HepG2 (cell line): ENCODE measurements around the gene CKLF. TPM values are rescaled to one million over a fixed set of nuclear protein-coding genes. Genes with fewer than 3 reads are reported as not detected.
A peak's percentile ranks its signal among the peaks of the same experiment; 100 is the strongest.

Experiments used
- BHLHE40 ChIP-seq: IDR thresholded peaks from 2 replicates; pipeline ENCODE4 v1.6.1; 2011; ENCODE audit warnings: low read length, improper control_type of control experiment
- KDM4B ChIP-seq: sonication (generic); formaldehyde crosslinking; IDR thresholded peaks from 2 replicates; pipeline ENCODE4 v1.4.0; 2020; ENCODE audit warnings: missing genetic modification reagents
- KDM6A ChIP-seq: IDR thresholded peaks from 2 replicates; pipeline ENCODE4 v1.6.1; 2016; ENCODE audit warnings: low read depth
- MED13 ChIP-seq: sonication (generic); formaldehyde crosslinking; IDR thresholded peaks from 2 replicates; pipeline ENCODE4 v1.5.0; 2020; ENCODE audit warnings: missing genetic modification reagents
- NR2F1 ChIP-seq, 2 experiments: fragments of 450-650 bp in 1 of 2; formaldehyde crosslinking in 1 of 2; IDR thresholded peaks; 2 replicates each; pipeline versions ENCODE4 v1.5.0 to v1.6.1; 2016 to 2020; ENCODE audit warnings: mild to moderate bottlenecking in 1 of 2, missing compliant biosample characterization in 1 of 2, missing genetic modification reagents in 1 of 2, moderate library complexity in 1 of 2
- NR3C1 ChIP-seq: sonication (generic); formaldehyde crosslinking; IDR thresholded peaks from 2 replicates; pipeline ENCODE4 v1.4.0; 2020; ENCODE audit warnings: missing genetic modification reagents
- POLR2AphosphoS2 ChIP-seq: IDR thresholded peaks from 2 replicates; pipeline ENCODE4 v1.6.1; 2011; ENCODE audit warnings: low read depth, low read length, improper control_type of control experiment
- ZNF12 ChIP-seq: sonication (generic); formaldehyde crosslinking; IDR thresholded peaks from 2 replicates; pipeline ENCODE4 v1.5.0; 2020; ENCODE audit warnings: missing genetic modification reagents
- ZNF232 ChIP-seq: sonication (generic); formaldehyde crosslinking; IDR thresholded peaks from 2 replicates; pipeline ENCODE4 v1.4.0; 2020; ENCODE audit warnings: missing genetic modification reagents, borderline replicate concordance
- ZNF569 ChIP-seq: sonication (generic); formaldehyde crosslinking; IDR thresholded peaks from 2 replicates; pipeline ENCODE4 v1.5.0; 2020; ENCODE audit warnings: mild to moderate bottlenecking, missing genetic modification reagents, moderate library complexity, borderline replicate concordance
- ZNF660 ChIP-seq: sonication (generic); formaldehyde crosslinking; IDR thresholded peaks from 2 replicates; pipeline ENCODE4 v1.5.1; 2020; ENCODE audit warnings: mild to moderate bottlenecking, low read depth, missing genetic modification reagents, borderline replicate concordance
- ZNF746 ChIP-seq: sonication (generic); formaldehyde crosslinking; IDR thresholded peaks from 2 replicates; pipeline ENCODE4 v1.8.0; 2022; ENCODE audit warnings: mild to moderate bottlenecking, missing genetic modification reagents
- ZNF781 ChIP-seq: sonication (generic); formaldehyde crosslinking; IDR thresholded peaks from 2 replicates; pipeline ENCODE4 v1.5.1; 2020; ENCODE audit warnings: borderline replicate concordance, mild to moderate bottlenecking, missing genetic modification reagents; ENCODE audit errors: not compliant biosample characterization
- polyA plus RNA-seq, 8 experiments: library from polyadenylated mRNA; depleted of rRNA in 3 of 8; stranded (reverse) in 7 of 8; unstranded in 1 of 8; fragments of >200 nt; fragmentation: Illumina TruSeq in 4 of 8; extraction: Trizol in 4 of 8; gene quantifications; 2 replicates each; pipeline versions ENCODE4 v1.2.1 to v1.2.3, GENCODE V29; 2011 to 2016; ENCODE audit warnings: low read depth in 4 of 8, missing spikeins in 1 of 8, mixed read lengths in 1 of 8; ENCODE audit not compliant: insufficient read depth in 1 of 8
- total RNA-seq, 5 experiments: library from RNA; depleted of rRNA; stranded (reverse); fragments of >200 nt; fragmentation: Illumina TruSeq; extraction: Trizol; gene quantifications; 2 replicates each; pipeline ENCODE4 v1.2.3, GENCODE V29; 2016; ENCODE audit warnings: low read depth in 1 of 5
- TF ChIP-seq, protein P1 (sequence below): sonication (generic); formaldehyde crosslinking; IDR thresholded peaks from 2 replicates; pipeline ENCODE4 v1.9.0; 2021; ENCODE audit warnings: missing genetic modification reagents, borderline replicate concordance
- TF ChIP-seq, protein P2 (sequence below), 2 experiments: sonication (generic) in 1 of 2; formaldehyde crosslinking in 1 of 2; IDR thresholded peaks; 2 replicates each; pipeline versions ENCODE4 v1.4.0 to v1.6.1; 2016 to 2020; ENCODE audit warnings: borderline replicate concordance in 1 of 2, low read depth in 1 of 2, mild to moderate bottlenecking in 1 of 2, missing genetic modification reagents in 1 of 2
- TF ChIP-seq, protein P3 (sequence below): sonication (generic); formaldehyde crosslinking; IDR thresholded peaks from 2 replicates; pipeline ENCODE4 v1.4.0; 2020; ENCODE audit warnings: missing genetic modification reagents

CKLF gene
- total and polyA plus RNA-seq, 2 of the 13 experiments (the other 11 are each of a cell fraction or from before 2014, with no cell fraction given): 120 to 167 TPM

DNA sequence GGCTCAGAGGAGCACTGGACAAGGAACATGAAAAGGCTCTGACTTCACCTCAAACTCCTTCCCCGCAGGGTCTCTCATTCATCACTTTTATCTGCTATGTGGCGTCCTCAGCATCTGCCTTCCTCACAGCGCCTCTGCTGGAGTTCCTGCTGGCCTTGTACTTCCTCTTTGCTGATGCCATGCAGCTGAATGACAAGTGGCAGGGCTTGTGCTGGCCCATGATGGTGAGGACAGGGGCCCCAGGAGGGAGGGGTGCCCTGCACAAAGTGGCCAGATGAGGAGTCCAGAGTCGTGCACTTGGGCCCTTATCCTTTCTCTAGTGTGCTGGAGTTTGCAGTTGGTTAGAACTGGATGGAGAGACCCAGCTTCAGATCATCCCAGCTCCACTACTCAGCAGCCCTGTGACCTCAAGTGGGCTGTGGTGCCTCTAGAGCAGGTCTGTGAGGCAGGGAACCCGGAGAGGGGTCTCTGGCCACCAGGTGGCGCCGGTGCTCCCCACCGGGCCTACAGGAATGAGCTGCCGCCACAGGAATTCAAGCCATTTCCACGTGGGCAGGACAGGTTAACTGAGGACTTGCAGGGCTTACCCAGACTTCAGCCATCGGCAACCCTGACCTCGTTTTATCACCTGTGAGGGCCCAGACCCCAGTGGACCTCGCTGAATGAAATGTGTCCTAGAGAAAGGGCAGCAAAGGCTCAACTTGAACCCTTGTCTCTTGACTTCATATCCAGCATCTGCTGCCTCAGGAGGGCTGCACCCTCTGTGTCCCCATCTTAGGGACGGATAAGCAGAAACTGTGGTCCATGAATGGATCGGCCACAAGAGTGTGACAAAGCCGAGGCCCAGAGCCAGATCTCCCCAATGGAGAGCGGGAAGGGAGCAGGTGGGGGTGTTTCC, 56.1 kb downstream of the CKLF start (continued):
- TF ChIP-seq, protein P1, sequence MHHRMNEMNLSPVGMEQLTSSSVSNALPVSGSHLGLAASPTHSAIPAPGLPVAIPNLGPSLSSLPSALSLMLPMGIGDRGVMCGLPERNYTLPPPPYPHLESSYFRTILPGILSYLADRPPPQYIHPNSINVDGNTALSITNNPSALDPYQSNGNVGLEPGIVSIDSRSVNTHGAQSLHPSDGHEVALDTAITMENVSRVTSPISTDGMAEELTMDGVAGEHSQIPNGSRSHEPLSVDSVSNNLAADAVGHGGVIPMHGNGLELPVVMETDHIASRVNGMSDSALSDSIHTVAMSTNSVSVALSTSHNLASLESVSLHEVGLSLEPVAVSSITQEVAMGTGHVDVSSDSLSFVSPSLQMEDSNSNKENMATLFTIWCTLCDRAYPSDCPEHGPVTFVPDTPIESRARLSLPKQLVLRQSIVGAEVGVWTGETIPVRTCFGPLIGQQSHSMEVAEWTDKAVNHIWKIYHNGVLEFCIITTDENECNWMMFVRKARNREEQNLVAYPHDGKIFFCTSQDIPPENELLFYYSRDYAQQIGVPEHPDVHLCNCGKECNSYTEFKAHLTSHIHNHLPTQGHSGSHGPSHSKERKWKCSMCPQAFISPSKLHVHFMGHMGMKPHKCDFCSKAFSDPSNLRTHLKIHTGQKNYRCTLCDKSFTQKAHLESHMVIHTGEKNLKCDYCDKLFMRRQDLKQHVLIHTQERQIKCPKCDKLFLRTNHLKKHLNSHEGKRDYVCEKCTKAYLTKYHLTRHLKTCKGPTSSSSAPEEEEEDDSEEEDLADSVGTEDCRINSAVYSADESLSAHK: no peak
- no peak for TF ChIP-seq ZNF569 (CRISPR knock-in tag)
- TF ChIP-seq, protein P2, sequence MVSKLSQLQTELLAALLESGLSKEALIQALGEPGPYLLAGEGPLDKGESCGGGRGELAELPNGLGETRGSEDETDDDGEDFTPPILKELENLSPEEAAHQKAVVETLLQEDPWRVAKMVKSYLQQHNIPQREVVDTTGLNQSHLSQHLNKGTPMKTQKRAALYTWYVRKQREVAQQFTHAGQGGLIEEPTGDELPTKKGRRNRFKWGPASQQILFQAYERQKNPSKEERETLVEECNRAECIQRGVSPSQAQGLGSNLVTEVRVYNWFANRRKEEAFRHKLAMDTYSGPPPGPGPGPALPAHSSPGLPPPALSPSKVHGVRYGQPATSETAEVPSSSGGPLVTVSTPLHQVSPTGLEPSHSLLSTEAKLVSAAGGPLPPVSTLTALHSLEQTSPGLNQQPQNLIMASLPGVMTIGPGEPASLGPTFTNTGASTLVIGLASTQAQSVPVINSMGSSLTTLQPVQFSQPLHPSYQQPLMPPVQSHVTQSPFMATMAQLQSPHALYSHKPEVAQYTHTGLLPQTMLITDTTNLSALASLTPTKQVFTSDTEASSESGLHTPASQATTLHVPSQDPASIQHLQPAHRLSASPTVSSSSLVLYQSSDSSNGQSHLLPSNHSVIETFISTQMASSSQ (IDR thresholded peaks at IDR 0.05; ENCODE audit: low read depth): no peak
- TF ChIP-seq, protein P2 (CRISPR knock-in tag; IDR thresholded peaks at IDR 0.05; ENCODE audit: borderline replicate concordance): peak; percentile 46; the same call in 1 of the 2 replicates
- no peak for TF ChIP-seq KDM6A
- TF ChIP-seq ZNF12 (CRISPR knock-in tag): peak; percentile 61
- no peak; a peak in 1 of 4 replicates for TF ChIP-seq NR2F1 (CRISPR knock-in tag; IDR thresholded peaks at IDR 0.05)
- TF ChIP-seq ZNF660: no peak
- peak; percentile 91 for TF ChIP-seq KDM4B
- peak; percentile 88; the same call in 1 of the 2 replicates for TF ChIP-seq ZNF232 (CRISPR knock-in tag)
- TF ChIP-seq POLR2AphosphoS2: no peak
- TF ChIP-seq NR3C1: no peak
- TF ChIP-seq, protein P3, sequence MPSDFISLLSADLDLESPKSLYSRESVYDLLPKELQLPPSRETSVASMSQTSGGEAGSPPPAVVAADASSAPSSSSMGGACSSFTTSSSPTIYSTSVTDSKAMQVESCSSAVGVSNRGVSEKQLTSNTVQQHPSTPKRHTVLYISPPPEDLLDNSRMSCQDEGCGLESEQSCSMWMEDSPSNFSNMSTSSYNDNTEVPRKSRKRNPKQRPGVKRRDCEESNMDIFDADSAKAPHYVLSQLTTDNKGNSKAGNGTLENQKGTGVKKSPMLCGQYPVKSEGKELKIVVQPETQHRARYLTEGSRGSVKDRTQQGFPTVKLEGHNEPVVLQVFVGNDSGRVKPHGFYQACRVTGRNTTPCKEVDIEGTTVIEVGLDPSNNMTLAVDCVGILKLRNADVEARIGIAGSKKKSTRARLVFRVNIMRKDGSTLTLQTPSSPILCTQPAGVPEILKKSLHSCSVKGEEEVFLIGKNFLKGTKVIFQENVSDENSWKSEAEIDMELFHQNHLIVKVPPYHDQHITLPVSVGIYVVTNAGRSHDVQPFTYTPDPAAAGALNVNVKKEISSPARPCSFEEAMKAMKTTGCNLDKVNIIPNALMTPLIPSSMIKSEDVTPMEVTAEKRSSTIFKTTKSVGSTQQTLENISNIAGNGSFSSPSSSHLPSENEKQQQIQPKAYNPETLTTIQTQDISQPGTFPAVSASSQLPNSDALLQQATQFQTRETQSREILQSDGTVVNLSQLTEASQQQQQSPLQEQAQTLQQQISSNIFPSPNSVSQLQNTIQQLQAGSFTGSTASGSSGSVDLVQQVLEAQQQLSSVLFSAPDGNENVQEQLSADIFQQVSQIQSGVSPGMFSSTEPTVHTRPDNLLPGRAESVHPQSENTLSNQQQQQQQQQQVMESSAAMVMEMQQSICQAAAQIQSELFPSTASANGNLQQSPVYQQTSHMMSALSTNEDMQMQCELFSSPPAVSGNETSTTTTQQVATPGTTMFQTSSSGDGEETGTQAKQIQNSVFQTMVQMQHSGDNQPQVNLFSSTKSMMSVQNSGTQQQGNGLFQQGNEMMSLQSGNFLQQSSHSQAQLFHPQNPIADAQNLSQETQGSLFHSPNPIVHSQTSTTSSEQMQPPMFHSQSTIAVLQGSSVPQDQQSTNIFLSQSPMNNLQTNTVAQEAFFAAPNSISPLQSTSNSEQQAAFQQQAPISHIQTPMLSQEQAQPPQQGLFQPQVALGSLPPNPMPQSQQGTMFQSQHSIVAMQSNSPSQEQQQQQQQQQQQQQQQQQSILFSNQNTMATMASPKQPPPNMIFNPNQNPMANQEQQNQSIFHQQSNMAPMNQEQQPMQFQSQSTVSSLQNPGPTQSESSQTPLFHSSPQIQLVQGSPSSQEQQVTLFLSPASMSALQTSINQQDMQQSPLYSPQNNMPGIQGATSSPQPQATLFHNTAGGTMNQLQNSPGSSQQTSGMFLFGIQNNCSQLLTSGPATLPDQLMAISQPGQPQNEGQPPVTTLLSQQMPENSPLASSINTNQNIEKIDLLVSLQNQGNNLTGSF (CRISPR knock-in tag): peak; percentile 37; the same call in 1 of the 2 replicates
- TF ChIP-seq BHLHE40: peak; percentile 42
- 0 out of 2 replicates have a peak, but pooled peaks have one; percentile 58 for TF ChIP-seq ZNF746 (CRISPR knock-in tag)
- TF ChIP-seq ZNF781 (CRISPR knock-in tag): peak; percentile 85
- TF ChIP-seq MED13: 0 out of 2 replicates have a peak, but pooled peaks have one; percentile 42
